Measurements from ENCODE around the gene FN3K. TPM values are rescaled to one million over a fixed set of nuclear protein-coding genes. Genes with fewer than 3 reads are reported as not detected.

The FN3K gene
- total RNA-seq, 6 experiments from 2014 or later, result 29.6 to 61.6 (median 45.5) TPM

- Histone ChIP-seq H3K27ac (no peak overlapping the region), H3K27me3 (no peaks in the 10 kb centered on the region), H3K4me1 (peaks cover 0 to 16% (median 0%) of the 10 kb centered on the region in 4 donors), H3K36me3 (no peaks in the 10 kb centered on the region), H3K4me3 (no peak overlapping the region), H3K9me3 (no peaks in the 10 kb centered on the region)
- intact Hi-C loops (cut with DNase I), result loop anchor here in 1 of 2 donors (10.0 kb wide), 1 partner anchor 52 kb away; no protein-coding TSS in a partner anchor
- TF ChIP-seq POLR2A (IDR thresholded peaks at IDR 0.05), result no peak
- no peak for TF ChIP-seq CTCF (IDR thresholded peaks at IDR 0.05)
- 87% methylated on average over 20 of the region's 35 CpGs for WGBS (ENCODE audit: insufficient coverage, low coverage, low lambda C conversion rate, missing lambda C conversion rate)
- ATAC-seq (no peak), DNase-seq (no peak)
Measured at GRCh38 chr17:82713071-82713723, 22.2 kb upstream of the FN3K start.

GRCh38 chr17:82716203-82717010, 19.0 kb upstream of the FN3K start, which contains the start of gene FN3KRP:
TSS of gene FN3KRP (plus strand) at chr17:82716706. CDS start at chr17:82716756, 50 bp downstream.
- ATAC-seq (peak; percentile 87 to 96 (median 90)), DNase-seq (peak; percentile 92 to 96 (median 93))
- Histone ChIP-seq H3K27ac (peak within 1 kb of the TSS in 2 of 3 donors; percentile 77 to 92), H3K4me3 (peak within 1 kb of the TSS; percentile 84 to 96 (median 95)), H3K4me1 (peaks cover 0 to 16% (median 0%) of the 10 kb centered on the region in 4 donors), H3K9me3 (no peaks in the 10 kb centered on the region), H3K36me3 (peaks cover 0 to 13% (median 1%) of the 10 kb centered on the region in 4 donors), H3K27me3 (no peaks in the 10 kb centered on the region)
- intact Hi-C loops (cut with DNase I), result loop anchor here in 1 of 2 donors (10.0 kb wide), 1 partner anchor 48 kb away; no protein-coding TSS in a partner anchor
- under 1% methylated on average over 46 of the region's 75 CpGs for WGBS (ENCODE audit: insufficient coverage, low coverage, low lambda C conversion rate, missing lambda C conversion rate)
- no peak for TF ChIP-seq CTCF (IDR thresholded peaks at IDR 0.05)
- TF ChIP-seq POLR2A (IDR thresholded peaks at IDR 0.05), result peak; percentile 49

- intact Hi-C loops (cut with DNase I), result loop anchor here in 1 of 2 donors (10.0 kb wide), 1 partner anchor 46 kb away; no protein-coding TSS in a partner anchor
- 97% methylated on average over 11 of the region's 18 CpGs for WGBS (ENCODE audit: insufficient coverage, low coverage, low lambda C conversion rate, missing lambda C conversion rate)
Measured at GRCh38 chr17:82718986-82719685, 16.3 kb upstream of the FN3K start.

More at GRCh38 chr17:82718986-82719685, 16.3 kb upstream of the FN3K start:
- ATAC-seq (no peak), DNase-seq (no peak)
- peaks cover 0 to 13% (median 3%) of the 10 kb centered on the region in 4 donors for H3K36me3 ChIP-seq
- H3K9me3 ChIP-seq, result no peaks in the 10 kb centered on the region
- H3K4me3 ChIP-seq, result no peak overlapping the region
- TF ChIP-seq CTCF (IDR thresholded peaks at IDR 0.05) (no peak), POLR2A (IDR thresholded peaks at IDR 0.05) (no peak)
- peaks cover 0 to 16% (median 0%) of the 10 kb centered on the region in 4 donors for H3K4me1 ChIP-seq
- H3K27ac ChIP-seq, result no peak overlapping the region
- no peaks in the 10 kb centered on the region for H3K27me3 ChIP-seq
